Tibial nerve (tissue), 4 donors: ENCODE measurements around the gene FANCE.

Experiments used
- EP300 ChIP-seq, 2 donors: sonication (generic); formaldehyde crosslinking; IDR thresholded peaks; one replicate each; pipeline ENCODE4 v1.6.1; 2017; ENCODE audit warnings: antibody characterized with exemption in 2 of 2, mild to moderate bottlenecking in 1 of 2
- POLR2A ChIP-seq, 2 donors: fragments of 450-650 bp; IDR thresholded peaks; one replicate each; pipeline ENCODE4 v1.6.1; 2017; ENCODE audit warnings: antibody characterized with exemption in 2 of 2, mild to moderate bottlenecking in 2 of 2, moderate library complexity in 2 of 2
- TF ChIP-seq, protein P1 (sequence below), 5 experiments: fragments of 200-600 bp in 3 of 5; fragments of 450-650 bp in 2 of 5; sonication (generic) in 3 of 5; IDR thresholded peaks; one replicate each; pipeline ENCODE4 v1.5.1; 2016 to 2019; ENCODE audit warnings: antibody characterized with exemption in 5 of 5, mild to moderate bottlenecking in 3 of 5, moderate library complexity in 2 of 5

DNA sequence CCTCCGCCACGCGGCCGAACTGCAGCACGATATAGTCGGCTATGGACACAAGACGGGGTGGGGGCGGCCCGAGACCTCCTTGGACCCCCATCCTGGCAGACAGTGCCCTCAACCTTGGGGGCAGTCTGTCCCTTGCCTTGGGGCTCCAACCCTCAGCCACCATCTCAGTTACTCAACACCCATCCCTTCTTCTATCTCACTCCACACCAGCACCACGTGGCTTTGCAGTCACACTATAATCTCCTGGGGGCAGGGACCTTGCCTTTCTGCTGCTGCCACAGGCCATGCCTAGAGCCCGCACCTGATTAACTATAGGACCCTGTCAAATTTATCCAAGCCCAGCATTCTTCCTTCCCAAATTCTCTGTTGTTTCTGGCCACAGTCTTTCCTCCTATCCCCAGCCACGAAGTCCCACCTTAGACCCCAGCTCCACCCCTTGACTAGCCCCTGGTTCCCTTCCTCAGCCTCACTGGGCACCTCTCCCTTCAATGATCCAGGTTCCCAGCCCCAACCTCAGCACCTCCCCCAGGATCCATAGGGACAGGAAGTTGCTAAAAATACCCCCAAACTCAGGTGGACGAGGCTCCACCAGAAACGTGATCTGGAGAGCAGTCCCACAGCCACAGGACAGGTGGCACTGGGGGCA, 46.4 kb downstream of the FANCE start:
- TF ChIP-seq, protein P1, sequence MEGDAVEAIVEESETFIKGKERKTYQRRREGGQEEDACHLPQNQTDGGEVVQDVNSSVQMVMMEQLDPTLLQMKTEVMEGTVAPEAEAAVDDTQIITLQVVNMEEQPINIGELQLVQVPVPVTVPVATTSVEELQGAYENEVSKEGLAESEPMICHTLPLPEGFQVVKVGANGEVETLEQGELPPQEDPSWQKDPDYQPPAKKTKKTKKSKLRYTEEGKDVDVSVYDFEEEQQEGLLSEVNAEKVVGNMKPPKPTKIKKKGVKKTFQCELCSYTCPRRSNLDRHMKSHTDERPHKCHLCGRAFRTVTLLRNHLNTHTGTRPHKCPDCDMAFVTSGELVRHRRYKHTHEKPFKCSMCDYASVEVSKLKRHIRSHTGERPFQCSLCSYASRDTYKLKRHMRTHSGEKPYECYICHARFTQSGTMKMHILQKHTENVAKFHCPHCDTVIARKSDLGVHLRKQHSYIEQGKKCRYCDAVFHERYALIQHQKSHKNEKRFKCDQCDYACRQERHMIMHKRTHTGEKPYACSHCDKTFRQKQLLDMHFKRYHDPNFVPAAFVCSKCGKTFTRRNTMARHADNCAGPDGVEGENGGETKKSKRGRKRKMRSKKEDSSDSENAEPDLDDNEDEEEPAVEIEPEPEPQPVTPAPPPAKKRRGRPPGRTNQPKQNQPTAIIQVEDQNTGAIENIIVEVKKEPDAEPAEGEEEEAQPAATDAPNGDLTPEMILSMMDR (IDR thresholded peaks at IDR 0.05), result no peak
- TF ChIP-seq EP300 (IDR thresholded peaks at IDR 0.05), result no peak
- no peak for TF ChIP-seq POLR2A (IDR thresholded peaks at IDR 0.05)
